ENCODE measurements around the gene GLOD5. TPM values are rescaled to one million over a fixed set of nuclear protein-coding genes. Genes with fewer than 3 reads are reported as not detected.

Gene GLOD5
- not detected for total RNA-seq
- not detected for polyA plus RNA-seq (ENCODE audit: insufficient read length in 2 of 2)
- long read RNA-seq, donor 1: 0 reads
- long read RNA-seq, donor 2: 0 reads
- long read RNA-seq, donor 3: 0 reads
- long read RNA-seq, donor 4: 0 reads

DNA sequence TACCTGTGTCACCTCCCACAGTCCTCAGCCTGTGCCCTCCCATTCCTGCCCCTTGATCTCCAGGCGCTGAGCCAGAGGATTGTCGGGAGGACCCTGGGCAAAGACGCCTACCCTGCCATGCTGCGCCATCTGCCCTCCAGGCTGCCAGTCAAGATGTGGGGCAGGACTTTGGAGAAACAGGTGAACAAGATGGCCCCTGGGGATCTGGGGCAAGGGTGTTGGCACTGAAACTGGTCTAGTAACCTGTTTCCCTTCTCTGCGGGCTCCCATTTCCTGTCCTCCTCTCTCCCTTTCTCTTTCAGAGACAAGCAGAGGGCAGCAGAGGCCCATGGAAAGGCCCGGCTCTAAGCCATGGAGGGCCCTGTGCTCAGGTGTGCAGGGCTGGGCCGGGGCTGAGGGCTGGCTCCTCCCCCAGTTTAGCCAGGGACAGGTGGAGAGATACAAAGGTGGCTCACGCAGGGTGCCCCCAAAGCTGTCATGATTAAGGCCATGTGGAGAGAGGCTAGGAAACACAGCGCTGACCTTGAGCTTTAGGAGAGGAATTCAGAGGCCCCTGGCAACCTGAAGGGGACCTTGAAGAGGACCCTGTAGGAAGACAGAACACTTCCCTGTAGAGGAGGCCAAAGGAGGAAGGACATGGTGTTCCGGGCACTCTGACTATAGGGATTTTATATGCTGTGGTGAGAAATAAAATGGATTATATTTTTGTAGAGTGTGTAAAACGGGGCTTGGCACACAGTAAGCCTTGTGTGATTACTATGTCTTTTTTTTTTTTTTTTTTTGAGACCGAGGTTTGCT is at the start of gene GLOD5:
GLOD5 (plus strand) TSS at position 74 of the 798 bp plus-strand sequence; CDS start at position 118, 44 bp downstream.
- Histone ChIP-seq H3K27ac (ENCODE audit: low read depth, low read length) (no peak within 1 kb of the TSS), H3K27me3 (ENCODE audit: control insufficient read depth, insufficient read depth, low read length) (no peaks in the 10 kb centered on the region), H3K4me3 (ENCODE audit: low read depth, low read length) (no peak within 1 kb of the TSS), H3K4me1 (ENCODE audit: control insufficient read depth, insufficient read depth, low read length) (no peaks in the 10 kb centered on the region), H3K36me3 (ENCODE audit: control insufficient read depth, insufficient read depth, low read length) (no peaks in the 10 kb centered on the region), H3K9me3 (ENCODE audit: control insufficient read depth, insufficient read depth, low read length) (no peaks in the 10 kb centered on the region)
- WGBS (ENCODE audit: insufficient coverage): 61% methylated on average over 11 of the region's 12 CpGs
- peak in 2 of 6 donors; percentile 18 to 38 for DNase-seq (ENCODE audit: low read depth in 4 of 6, low spot score in 6 of 6)

- H3K27ac ChIP-seq (ENCODE audit: low read depth, low read length): no peak overlapping the region
- H3K9me3 ChIP-seq (ENCODE audit: control insufficient read depth, insufficient read depth, low read length): no peaks in the 10 kb centered on the region
- DNase-seq (ENCODE audit: low read depth in 4 of 6, low spot score in 6 of 6): no peak
- H3K27me3 ChIP-seq (ENCODE audit: control insufficient read depth, insufficient read depth, low read length): no peaks in the 10 kb centered on the region
- WGBS (ENCODE audit: insufficient coverage): 70% methylated on average over 7 of the region's 7 CpGs
- H3K4me1 ChIP-seq (ENCODE audit: control insufficient read depth, insufficient read depth, low read length): no peaks in the 10 kb centered on the region
- no peak overlapping the region for H3K4me3 ChIP-seq (ENCODE audit: low read depth, low read length)
- H3K36me3 ChIP-seq (ENCODE audit: control insufficient read depth, insufficient read depth, low read length): peaks cover 11% of the 10 kb centered on the region
Measured at GRCh38 chrX:48711929-48712505, 49.5 kb upstream of the GLOD5 start.

GRCh38 chrX:48713847-48714246 is 47.7 kb upstream of the GLOD5 start:
- H3K27ac ChIP-seq (ENCODE audit: low read depth, low read length): no peak overlapping the region
- WGBS (ENCODE audit: insufficient coverage): 62% methylated on average over 2 of the region's 2 CpGs
- no peak overlapping the region for H3K4me3 ChIP-seq (ENCODE audit: low read depth, low read length)
- no peaks in the 10 kb centered on the region for H3K9me3 ChIP-seq (ENCODE audit: control insufficient read depth, insufficient read depth, low read length)
- H3K27me3 ChIP-seq (ENCODE audit: control insufficient read depth, insufficient read depth, low read length): no peaks in the 10 kb centered on the region
- no peaks in the 10 kb centered on the region for H3K4me1 ChIP-seq (ENCODE audit: control insufficient read depth, insufficient read depth, low read length)
- DNase-seq (ENCODE audit: low read depth in 4 of 6, low spot score in 6 of 6): no peak
- no peaks in the 10 kb centered on the region for H3K36me3 ChIP-seq (ENCODE audit: control insufficient read depth, insufficient read depth, low read length)

DNA sequence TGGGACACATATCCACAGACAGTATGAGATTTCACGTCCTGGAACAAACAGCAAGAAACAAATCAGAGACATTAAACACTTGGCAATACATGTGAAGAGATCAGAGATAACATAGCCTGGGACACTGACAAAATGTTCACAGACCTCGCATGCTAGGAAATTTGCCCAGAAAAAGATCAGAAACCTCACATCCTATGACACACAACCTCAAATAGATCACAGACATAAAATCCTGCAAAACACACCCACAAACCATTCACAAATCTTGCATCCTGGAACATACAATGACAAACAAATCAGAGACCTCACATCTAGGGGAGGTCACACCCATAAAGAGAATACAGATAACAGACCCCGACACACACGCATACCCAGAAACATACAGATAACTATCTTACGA is 47.0 kb upstream of the GLOD5 start:
- no peaks in the 10 kb centered on the region for H3K4me1 ChIP-seq (ENCODE audit: control insufficient read depth, insufficient read depth, low read length)
- no peaks in the 10 kb centered on the region for H3K36me3 ChIP-seq (ENCODE audit: control insufficient read depth, insufficient read depth, low read length)
- no peak overlapping the region for H3K4me3 ChIP-seq (ENCODE audit: low read depth, low read length)
- no peaks in the 10 kb centered on the region for H3K9me3 ChIP-seq (ENCODE audit: control insufficient read depth, insufficient read depth, low read length)
- no peak for DNase-seq (ENCODE audit: low read depth in 4 of 6, low spot score in 6 of 6)
- WGBS (ENCODE audit: insufficient coverage): 88% methylated on average over 5 of the region's 5 CpGs
- H3K27ac ChIP-seq (ENCODE audit: low read depth, low read length): no peak overlapping the region
- H3K27me3 ChIP-seq (ENCODE audit: control insufficient read depth, insufficient read depth, low read length): no peaks in the 10 kb centered on the region

DNA sequence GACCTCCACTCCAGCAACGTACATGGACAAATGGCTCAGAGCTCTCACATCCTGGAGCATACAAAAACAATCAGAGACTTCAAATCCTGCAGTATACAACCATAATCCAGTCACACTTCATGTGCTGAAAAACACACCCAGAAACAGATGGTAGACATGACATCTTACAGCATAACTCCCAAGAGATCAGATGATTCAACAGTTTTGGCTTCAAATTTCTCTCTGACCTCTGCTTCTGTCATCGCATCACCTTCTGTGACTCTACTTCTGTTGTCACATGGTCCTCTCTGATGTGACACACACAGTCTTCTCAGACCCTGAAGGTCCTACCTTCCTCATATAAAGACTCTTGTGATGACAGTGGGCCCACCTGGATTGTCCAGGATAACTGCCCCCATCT is 46.5 kb upstream of the GLOD5 start:
- peak in 1 of 6 donors; percentile 13 for DNase-seq (ENCODE audit: low read depth in 4 of 6, low spot score in 6 of 6)
- 63% methylated on average over 2 of the region's 2 CpGs for WGBS (ENCODE audit: insufficient coverage)

DNA sequence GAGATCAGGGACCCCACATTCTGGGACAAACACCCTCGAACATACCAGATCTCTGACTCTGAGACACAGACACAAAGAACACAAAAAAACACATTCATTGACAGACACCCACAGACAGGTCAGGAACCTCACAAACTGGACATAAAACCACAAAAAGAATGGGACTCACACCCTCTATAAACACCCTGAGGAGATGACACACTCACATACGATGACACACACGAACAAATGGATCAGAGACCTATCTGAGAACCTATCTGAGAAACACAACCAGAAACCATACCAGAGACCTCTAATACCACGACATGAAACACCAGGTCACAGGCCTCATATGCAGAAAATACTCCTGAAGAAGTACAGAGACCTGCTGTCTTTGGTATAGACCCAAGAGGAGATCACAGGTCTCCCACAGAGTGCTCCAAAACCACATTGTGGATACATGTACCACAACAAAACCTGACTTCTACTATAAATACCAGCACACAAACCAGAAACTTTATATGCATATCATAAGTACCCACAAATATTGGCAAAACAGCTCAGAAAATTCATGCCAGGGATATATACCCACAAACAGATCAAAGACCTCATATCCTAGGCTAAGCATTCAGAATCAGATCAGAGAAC is 45.6 kb upstream of the GLOD5 start:
- Histone ChIP-seq H3K27ac (ENCODE audit: low read depth, low read length) (no peak overlapping the region), H3K4me3 (ENCODE audit: low read depth, low read length) (no peak overlapping the region), H3K9me3 (ENCODE audit: control insufficient read depth, insufficient read depth, low read length) (no peaks in the 10 kb centered on the region), H3K27me3 (ENCODE audit: control insufficient read depth, insufficient read depth, low read length) (no peaks in the 10 kb centered on the region), H3K36me3 (ENCODE audit: control insufficient read depth, insufficient read depth, low read length) (no peaks in the 10 kb centered on the region), H3K4me1 (ENCODE audit: control insufficient read depth, insufficient read depth, low read length) (no peaks in the 10 kb centered on the region)
- WGBS (ENCODE audit: insufficient coverage): 48% methylated on average over 4 of the region's 4 CpGs
- DNase-seq (ENCODE audit: low read depth in 4 of 6, low spot score in 6 of 6): no peak

More for the DNA sequence above, 46.5 kb upstream of the GLOD5 start:
- no peak overlapping the region for H3K4me3 ChIP-seq (ENCODE audit: low read depth, low read length)
- no peak overlapping the region for H3K27ac ChIP-seq (ENCODE audit: low read depth, low read length)
- no peaks in the 10 kb centered on the region for H3K9me3 ChIP-seq (ENCODE audit: control insufficient read depth, insufficient read depth, low read length)
- no peaks in the 10 kb centered on the region for H3K36me3 ChIP-seq (ENCODE audit: control insufficient read depth, insufficient read depth, low read length)
- no peaks in the 10 kb centered on the region for H3K4me1 ChIP-seq (ENCODE audit: control insufficient read depth, insufficient read depth, low read length)
- no peaks in the 10 kb centered on the region for H3K27me3 ChIP-seq (ENCODE audit: control insufficient read depth, insufficient read depth, low read length)

DNA sequence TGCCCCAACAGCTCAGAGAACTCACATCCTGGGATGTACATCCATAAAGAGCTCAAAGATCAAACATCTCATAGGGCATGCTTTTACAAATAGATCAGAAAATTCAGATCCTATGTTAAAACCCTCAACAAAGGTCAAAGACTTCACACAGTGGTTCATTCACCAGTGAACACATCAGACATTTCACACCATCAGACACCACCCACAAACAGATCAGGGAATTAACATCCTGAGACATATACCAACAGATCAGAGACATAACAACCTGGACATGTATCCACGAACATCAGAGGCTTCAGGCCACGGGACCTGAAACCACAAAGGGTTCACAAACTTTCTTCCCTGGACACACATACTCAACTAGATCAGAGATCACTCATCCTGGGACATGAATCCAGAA is 41.6 kb upstream of the GLOD5 start:
- Histone ChIP-seq H3K4me3 (ENCODE audit: low read depth, low read length) (no peak overlapping the region), H3K27me3 (ENCODE audit: control insufficient read depth, insufficient read depth, low read length) (no peaks in the 10 kb centered on the region), H3K27ac (ENCODE audit: low read depth, low read length) (no peak overlapping the region), H3K4me1 (ENCODE audit: control insufficient read depth, insufficient read depth, low read length) (no peaks in the 10 kb centered on the region), H3K9me3 (ENCODE audit: control insufficient read depth, insufficient read depth, low read length) (no peaks in the 10 kb centered on the region), H3K36me3 (ENCODE audit: control insufficient read depth, insufficient read depth, low read length) (no peaks in the 10 kb centered on the region)
- 70% methylated on average over 2 of the region's 2 CpGs for WGBS (ENCODE audit: insufficient coverage)
- DNase-seq (ENCODE audit: low read depth in 4 of 6, low spot score in 6 of 6): no peak

DNA sequence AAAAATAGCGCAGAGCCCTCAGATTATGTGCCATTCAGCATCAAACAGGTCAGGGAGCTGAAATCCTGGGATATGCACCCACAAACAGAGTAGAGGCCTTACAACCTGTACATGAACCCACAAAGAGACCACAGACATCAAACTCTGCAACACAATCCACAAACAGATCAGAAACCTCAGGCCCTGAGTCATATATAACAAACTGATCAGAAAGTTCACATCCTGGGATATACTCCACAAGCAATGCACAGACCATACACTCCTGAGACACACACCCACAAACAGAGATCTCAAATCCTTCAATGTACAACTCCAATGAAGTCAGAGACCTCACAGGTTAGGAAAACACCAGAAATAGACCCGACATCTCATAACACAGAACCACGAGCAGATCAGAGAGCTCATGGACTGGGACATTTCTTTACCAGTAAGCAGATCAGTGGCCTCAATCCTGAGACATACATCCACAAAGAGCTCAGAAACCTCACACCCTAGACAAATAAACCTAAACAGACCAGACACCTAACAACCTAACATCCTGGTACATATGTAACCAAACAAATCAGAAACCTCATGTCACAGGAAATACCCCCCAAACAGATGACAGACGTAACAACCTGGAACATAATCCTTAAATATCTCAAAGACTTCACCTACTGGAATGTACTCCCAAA is 40.8 kb upstream of the GLOD5 start:
- Histone ChIP-seq H3K27me3 (ENCODE audit: control insufficient read depth, insufficient read depth, low read length) (no peaks in the 10 kb centered on the region), H3K4me3 (ENCODE audit: low read depth, low read length) (no peak overlapping the region), H3K27ac (ENCODE audit: low read depth, low read length) (no peak overlapping the region), H3K4me1 (ENCODE audit: control insufficient read depth, insufficient read depth, low read length) (no peaks in the 10 kb centered on the region), H3K9me3 (ENCODE audit: control insufficient read depth, insufficient read depth, low read length) (no peaks in the 10 kb centered on the region), H3K36me3 (ENCODE audit: control insufficient read depth, insufficient read depth, low read length) (no peaks in the 10 kb centered on the region)
- 66% methylated on average over 4 of the region's 4 CpGs for WGBS (ENCODE audit: insufficient coverage)
- no peak for DNase-seq (ENCODE audit: low read depth in 4 of 6, low spot score in 6 of 6)

- Histone ChIP-seq H3K27me3 (ENCODE audit: control insufficient read depth, insufficient read depth, low read length) (no peaks in the 10 kb centered on the region), H3K9me3 (ENCODE audit: control insufficient read depth, insufficient read depth, low read length) (no peaks in the 10 kb centered on the region), H3K4me1 (ENCODE audit: control insufficient read depth, insufficient read depth, low read length) (no peaks in the 10 kb centered on the region), H3K36me3 (ENCODE audit: control insufficient read depth, insufficient read depth, low read length) (no peaks in the 10 kb centered on the region), H3K27ac (ENCODE audit: low read depth, low read length) (no peak overlapping the region), H3K4me3 (ENCODE audit: low read depth, low read length) (no peak overlapping the region)
- no peak for DNase-seq (ENCODE audit: low read depth in 4 of 6, low spot score in 6 of 6)
Measured at GRCh38 chrX:48721916-48722315, 39.6 kb upstream of the GLOD5 start.
